Glutamatergic neuron (in vitro differentiated cells): ENCODE measurements around the gene SIK3. TPM values are rescaled to one million over a fixed set of nuclear protein-coding genes. Genes with fewer than 3 reads are reported as not detected.

ENCODE experiments used
- DNase-seq: peaks from one replicate; pipeline ENCODE4 v3.0.0; 2022
- H3K27ac Mint-ChIP-seq: one replicate; pipeline ENCODE4 v1.8.0; 2020; ENCODE audit warnings: mild to moderate bottlenecking, mixed read lengths, inconsistent platforms; ENCODE audit not compliant: unreplicated experiment
- H3K27me3 Mint-ChIP-seq: one replicate; pipeline ENCODE4 v1.8.0; 2020; ENCODE audit warnings: mild to moderate bottlenecking, moderate library complexity, mixed read lengths, inconsistent platforms; ENCODE audit not compliant: unreplicated experiment
- H3K36me3 Mint-ChIP-seq: one replicate; pipeline ENCODE4 v1.8.0; 2020; ENCODE audit warnings: mild to moderate bottlenecking, mixed read lengths, inconsistent platforms; ENCODE audit not compliant: unreplicated experiment
- H3K4me1 Mint-ChIP-seq: one replicate; pipeline ENCODE4 v1.8.0; 2020; ENCODE audit warnings: mild to moderate bottlenecking, low read depth, mixed read lengths, inconsistent platforms; ENCODE audit not compliant: unreplicated experiment
- H3K4me3 Mint-ChIP-seq: one replicate; pipeline ENCODE4 v1.8.0; 2020; ENCODE audit warnings: mild to moderate bottlenecking, mixed read lengths, inconsistent platforms; ENCODE audit not compliant: unreplicated experiment
- H3K9me3 Mint-ChIP-seq: one replicate; pipeline ENCODE4 v1.8.0; 2020; ENCODE audit warnings: mild to moderate bottlenecking, moderate library complexity, mixed read lengths, inconsistent platforms; ENCODE audit not compliant: unreplicated experiment
- total RNA-seq: library from RNA; stranded (reverse); fragmentation: NEBNext Ultra II Directional; extraction: Animal tissue kit (Norgen Biotek cat#: 25700); gene quantifications from one replicate; pipeline ENCODE4 v1.2.1, GENCODE V29; 2021; ENCODE audit not compliant: unreplicated experiment
- TF ChIP-seq, protein P1 (sequence below): fragments of 200-600 bp; sonication (generic); IDR thresholded peaks from one replicate; pipeline ENCODE4 v1.5.0; 2021; ENCODE audit not compliant: partially characterized antibody, unreplicated experiment

Gene SIK3
- total RNA-seq, 1 donor from 2014 or later = 22.2 TPM

DNA sequence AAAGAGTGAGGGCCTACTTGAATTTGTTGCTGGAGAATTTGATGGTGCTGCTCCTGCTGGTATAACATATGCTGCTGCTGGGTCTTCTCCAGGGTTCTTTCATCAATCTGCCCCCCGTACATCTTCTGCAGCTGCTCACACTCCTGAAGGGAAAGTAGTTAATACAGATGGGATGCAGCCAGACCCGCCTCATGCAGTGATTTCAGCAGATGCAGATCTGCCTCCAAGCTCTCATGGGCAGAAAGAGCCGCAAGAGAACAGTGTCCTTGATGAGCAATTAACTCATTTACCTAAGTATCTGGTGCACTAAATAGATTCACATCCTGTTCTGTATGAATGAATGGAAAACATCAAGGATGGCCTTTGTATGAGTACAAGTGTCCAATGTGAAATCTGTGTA lies 236.0 kb downstream of the SIK3 start:
- TF ChIP-seq, protein P1, sequence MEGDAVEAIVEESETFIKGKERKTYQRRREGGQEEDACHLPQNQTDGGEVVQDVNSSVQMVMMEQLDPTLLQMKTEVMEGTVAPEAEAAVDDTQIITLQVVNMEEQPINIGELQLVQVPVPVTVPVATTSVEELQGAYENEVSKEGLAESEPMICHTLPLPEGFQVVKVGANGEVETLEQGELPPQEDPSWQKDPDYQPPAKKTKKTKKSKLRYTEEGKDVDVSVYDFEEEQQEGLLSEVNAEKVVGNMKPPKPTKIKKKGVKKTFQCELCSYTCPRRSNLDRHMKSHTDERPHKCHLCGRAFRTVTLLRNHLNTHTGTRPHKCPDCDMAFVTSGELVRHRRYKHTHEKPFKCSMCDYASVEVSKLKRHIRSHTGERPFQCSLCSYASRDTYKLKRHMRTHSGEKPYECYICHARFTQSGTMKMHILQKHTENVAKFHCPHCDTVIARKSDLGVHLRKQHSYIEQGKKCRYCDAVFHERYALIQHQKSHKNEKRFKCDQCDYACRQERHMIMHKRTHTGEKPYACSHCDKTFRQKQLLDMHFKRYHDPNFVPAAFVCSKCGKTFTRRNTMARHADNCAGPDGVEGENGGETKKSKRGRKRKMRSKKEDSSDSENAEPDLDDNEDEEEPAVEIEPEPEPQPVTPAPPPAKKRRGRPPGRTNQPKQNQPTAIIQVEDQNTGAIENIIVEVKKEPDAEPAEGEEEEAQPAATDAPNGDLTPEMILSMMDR = no peak
- peaks cover 3% of the 10 kb centered on the region for H3K4me1 Mint-ChIP-seq
- H3K27me3 Mint-ChIP-seq = no peaks in the 10 kb centered on the region
- H3K36me3 Mint-ChIP-seq = no peaks in the 10 kb centered on the region
- H3K4me3 Mint-ChIP-seq = no peak overlapping the region
- H3K9me3 Mint-ChIP-seq = no peaks in the 10 kb centered on the region
- no peak for DNase-seq
- H3K27ac Mint-ChIP-seq = no peak overlapping the region

DNA sequence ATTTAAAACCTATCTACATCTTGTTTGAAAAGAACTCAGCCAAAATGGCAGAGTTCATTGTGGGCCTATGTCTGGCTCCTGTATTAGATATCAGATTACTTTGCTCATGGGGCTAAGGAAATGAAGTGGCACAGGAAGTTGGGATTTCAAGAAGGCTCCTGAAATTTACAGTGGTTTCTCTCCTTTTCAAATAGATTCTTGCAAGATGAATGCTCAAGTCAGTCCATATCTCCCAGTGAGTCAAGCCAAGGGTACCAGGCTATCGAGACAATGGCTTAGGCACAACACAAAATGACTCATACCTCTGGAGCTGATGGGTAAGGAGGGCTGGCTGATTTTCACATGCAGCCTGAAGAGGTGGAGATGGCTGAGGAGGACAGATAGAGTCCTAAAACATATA lies 236.7 kb downstream of the SIK3 start:
- DNase-seq = no peak
- TF ChIP-seq, protein P1 = no peak
- Mint-ChIP-seq H3K36me3 (no peaks in the 10 kb centered on the region), H3K9me3 (no peaks in the 10 kb centered on the region), H3K4me3 (no peak overlapping the region), H3K27ac (no peak overlapping the region), H3K27me3 (no peaks in the 10 kb centered on the region), H3K4me1 (peaks cover 3% of the 10 kb centered on the region)

- no peaks in the 10 kb centered on the region for H3K36me3 Mint-ChIP-seq
Measured at GRCh38 chr11:116860303-116860702, 237.9 kb downstream of the SIK3 start.

DNA sequence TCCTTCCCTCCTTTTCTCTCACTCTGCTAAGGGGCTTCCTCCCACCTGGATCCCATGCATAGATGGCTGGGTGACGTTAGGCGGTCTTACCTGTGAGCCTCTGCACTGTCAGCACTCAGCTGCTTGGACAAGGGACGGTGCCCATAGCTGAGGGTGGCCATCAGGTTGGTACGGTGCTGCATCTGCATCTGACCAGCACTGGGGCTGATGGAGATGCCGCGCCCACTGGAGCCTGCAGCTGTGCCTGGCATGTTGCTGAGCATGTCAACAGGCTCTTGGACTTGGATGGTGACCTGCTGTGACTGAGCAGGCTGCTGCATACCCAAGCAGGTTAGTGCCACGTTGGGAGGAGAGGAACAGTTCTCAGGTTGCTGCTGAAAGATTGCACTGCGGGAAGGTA lies 239.1 kb downstream of the SIK3 start:
- Mint-ChIP-seq H3K36me3 (no peaks in the 10 kb centered on the region), H3K9me3 (no peaks in the 10 kb centered on the region), H3K27ac (no peak overlapping the region), H3K27me3 (no peaks in the 10 kb centered on the region), H3K4me1 (peaks cover 3% of the 10 kb centered on the region), H3K4me3 (no peak overlapping the region)
- TF ChIP-seq, protein P1 = no peak
- DNase-seq = no peak

More at GRCh38 chr11:116860303-116860702, 237.9 kb downstream of the SIK3 start:
- Mint-ChIP-seq H3K9me3 (no peaks in the 10 kb centered on the region), H3K4me1 (peaks cover 3% of the 10 kb centered on the region), H3K4me3 (no peak overlapping the region), H3K27ac (no peak overlapping the region), H3K27me3 (no peaks in the 10 kb centered on the region)
- DNase-seq = no peak
- TF ChIP-seq, protein P1 = no peak

GRCh38 chr11:116857936-116858335 lies 240.3 kb downstream of the SIK3 start:
- Mint-ChIP-seq H3K27ac (no peak overlapping the region), H3K9me3 (no peaks in the 10 kb centered on the region), H3K4me1 (peaks cover 3% of the 10 kb centered on the region), H3K36me3 (no peaks in the 10 kb centered on the region), H3K27me3 (no peaks in the 10 kb centered on the region), H3K4me3 (no peak overlapping the region)
- TF ChIP-seq, protein P1 = no peak
- DNase-seq = no peak
